Upper lobe of left lung (tissue), 4 donors: ENCODE results near the gene ZSCAN1.

Source experiments
- EP300 ChIP-seq, 4 donors: sonication (generic); formaldehyde crosslinking; IDR thresholded peaks; one replicate each; pipeline ENCODE4 v1.5.1; 2017; ENCODE audit warnings: antibody characterized with exemption in 4 of 4, control low read depth in 2 of 4
- POLR2A ChIP-seq, 4 donors: fragments of 450-650 bp; IDR thresholded peaks; one replicate each; pipeline ENCODE4 v1.5.1; 2016 to 2017; ENCODE audit warnings: antibody characterized with exemption in 4 of 4, mild to moderate bottlenecking in 2 of 4
- POLR2AphosphoS5 ChIP-seq, 2 donors: sonication (generic); formaldehyde crosslinking; IDR thresholded peaks; one replicate each; pipeline ENCODE4 v1.5.1; 2017; ENCODE audit warnings: antibody characterized with exemption in 2 of 2
- TF ChIP-seq, protein P1 (sequence below), 6 experiments: fragments of 450-650 bp in 4 of 6; fragments of 200-600 bp in 2 of 6; sonication (generic) in 2 of 6; IDR thresholded peaks; one replicate each; pipeline ENCODE4 v1.5.1; 2016 to 2019; ENCODE audit warnings: antibody characterized with exemption in 6 of 6

DNA sequence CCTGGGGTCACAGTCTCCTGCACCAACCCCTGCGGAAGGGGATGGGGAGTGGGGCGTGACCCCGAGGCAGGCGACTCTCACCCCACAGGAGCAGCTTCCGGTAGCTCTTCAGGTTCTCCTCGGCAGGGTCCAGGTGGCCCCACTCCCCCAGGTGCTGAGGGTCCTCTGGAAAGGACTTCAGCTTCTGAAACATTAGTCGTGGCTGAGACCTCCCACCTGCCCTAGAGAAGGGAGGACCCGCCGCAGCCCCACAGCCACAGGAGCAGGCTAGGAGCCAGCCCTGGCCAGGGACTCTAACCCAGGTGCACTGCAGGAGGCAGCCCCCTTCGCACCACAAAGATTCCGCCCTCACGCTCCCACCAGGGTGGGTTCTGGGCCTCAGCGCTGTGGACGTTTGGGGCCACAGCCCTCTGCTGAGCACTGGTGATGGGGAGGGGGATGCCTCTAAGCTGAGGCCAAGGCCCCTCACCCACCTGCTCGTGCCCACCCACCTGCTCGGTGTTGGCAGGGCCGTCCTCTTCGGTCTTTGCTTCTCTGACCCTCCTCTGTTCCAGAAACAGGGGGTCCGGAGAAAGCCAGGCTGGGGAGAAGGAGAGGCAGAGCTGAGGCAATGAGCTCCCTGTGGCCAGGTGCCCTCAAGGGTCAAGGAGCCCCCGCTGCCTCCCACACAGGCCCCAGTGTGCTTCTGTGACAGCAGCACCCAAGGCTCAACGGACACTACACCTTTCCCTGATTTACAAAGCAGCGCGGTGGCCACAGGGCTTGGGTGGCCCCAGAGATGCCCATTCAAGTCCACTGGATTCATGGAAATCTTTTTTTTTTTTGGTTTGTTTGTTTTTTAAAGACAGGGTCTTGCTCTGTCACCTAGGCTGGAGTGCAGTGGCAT is 53.2 kb downstream of the ZSCAN1 start:
- no peak for TF ChIP-seq POLR2A (IDR thresholded peaks at IDR 0.05)
- TF ChIP-seq, protein P1, sequence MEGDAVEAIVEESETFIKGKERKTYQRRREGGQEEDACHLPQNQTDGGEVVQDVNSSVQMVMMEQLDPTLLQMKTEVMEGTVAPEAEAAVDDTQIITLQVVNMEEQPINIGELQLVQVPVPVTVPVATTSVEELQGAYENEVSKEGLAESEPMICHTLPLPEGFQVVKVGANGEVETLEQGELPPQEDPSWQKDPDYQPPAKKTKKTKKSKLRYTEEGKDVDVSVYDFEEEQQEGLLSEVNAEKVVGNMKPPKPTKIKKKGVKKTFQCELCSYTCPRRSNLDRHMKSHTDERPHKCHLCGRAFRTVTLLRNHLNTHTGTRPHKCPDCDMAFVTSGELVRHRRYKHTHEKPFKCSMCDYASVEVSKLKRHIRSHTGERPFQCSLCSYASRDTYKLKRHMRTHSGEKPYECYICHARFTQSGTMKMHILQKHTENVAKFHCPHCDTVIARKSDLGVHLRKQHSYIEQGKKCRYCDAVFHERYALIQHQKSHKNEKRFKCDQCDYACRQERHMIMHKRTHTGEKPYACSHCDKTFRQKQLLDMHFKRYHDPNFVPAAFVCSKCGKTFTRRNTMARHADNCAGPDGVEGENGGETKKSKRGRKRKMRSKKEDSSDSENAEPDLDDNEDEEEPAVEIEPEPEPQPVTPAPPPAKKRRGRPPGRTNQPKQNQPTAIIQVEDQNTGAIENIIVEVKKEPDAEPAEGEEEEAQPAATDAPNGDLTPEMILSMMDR (IDR thresholded peaks at IDR 0.05) = no peak
- no peak for TF ChIP-seq EP300 (IDR thresholded peaks at IDR 0.05)
- no peak for TF ChIP-seq POLR2AphosphoS5 (IDR thresholded peaks at IDR 0.05)
